ENCODE results near the gene SH3PXD2A. TPM values are rescaled to one million over a fixed set of nuclear protein-coding genes. Genes with fewer than 3 reads are reported as not detected.
"Not testable (repeated sequence)": the region's sequence is repeated elsewhere in the genome, so short reads cannot be mapped to it uniquely, and the experiment has no call there.

SH3PXD2A gene
- total and polyA plus RNA-seq, 9 donors: 33.2 to 95.0 (median 73.9) TPM

- peaks cover 38% of the 10 kb centered on the region for H3K36me3 ChIP-seq (ENCODE audit: control insufficient read depth, insufficient read depth, low read length)
- 38% methylated on average over 10 of the region's 11 CpGs for whole genome bisulfite sequencing (ENCODE audit: insufficient coverage)
- H3K4me1 ChIP-seq (ENCODE audit: control insufficient read depth, insufficient read depth, low read length): peaks cover 66% of the 10 kb centered on the region
- no peaks in the 10 kb centered on the region for H3K27me3 ChIP-seq (ENCODE audit: control insufficient read depth, insufficient read depth, low read length)
- H3K27ac ChIP-seq (ENCODE audit: low read length): peak overlapping the region; percentile 26
- no peaks in the 10 kb centered on the region for H3K9me3 ChIP-seq (replicated peaks; ENCODE audit: control insufficient read depth, low read depth, low read length)
- no peak overlapping the region for H3K4me3 ChIP-seq (ENCODE audit: low read length)
- peak; percentile 73 for DNase-seq
These were observed 214.8 kb downstream of the SH3PXD2A start for GRCh38 chr10:103640436-103641181.

GRCh38 chr10:103638948-103639347 lies 216.4 kb downstream of the SH3PXD2A start:
- H3K9me3 ChIP-seq (replicated peaks; ENCODE audit: control insufficient read depth, low read depth, low read length): no peaks in the 10 kb centered on the region
- H3K36me3 ChIP-seq (ENCODE audit: control insufficient read depth, insufficient read depth, low read length): peaks cover 32% of the 10 kb centered on the region
- no peak overlapping the region for H3K27ac ChIP-seq (ENCODE audit: low read length)
- DNase-seq: no peak
- H3K4me3 ChIP-seq (ENCODE audit: low read length): no peak overlapping the region
- peaks cover 55% of the 10 kb centered on the region for H3K4me1 ChIP-seq (ENCODE audit: control insufficient read depth, insufficient read depth, low read length)
- WGBS (ENCODE audit: insufficient coverage): 79% methylated on average over 8 of the region's 8 CpGs
- no peaks in the 10 kb centered on the region for H3K27me3 ChIP-seq (ENCODE audit: control insufficient read depth, insufficient read depth, low read length)

GRCh38 chr10:103637927-103638557 lies 217.3 kb downstream of the SH3PXD2A start:
- Histone ChIP-seq H3K4me1 (ENCODE audit: control insufficient read depth, insufficient read depth, low read length) (peaks cover 53% of the 10 kb centered on the region), H3K36me3 (ENCODE audit: control insufficient read depth, insufficient read depth, low read length) (peaks cover 33% of the 10 kb centered on the region), H3K27ac (ENCODE audit: low read length) (peak overlapping the region; percentile 88), H3K27me3 (ENCODE audit: control insufficient read depth, insufficient read depth, low read length) (no peaks in the 10 kb centered on the region), H3K4me3 (ENCODE audit: low read length) (no peak overlapping the region), H3K9me3 (replicated peaks; ENCODE audit: control insufficient read depth, low read depth, low read length) (no peaks in the 10 kb centered on the region)
- peak; percentile 90 for DNase-seq
- 24% methylated on average over 14 of the region's 19 CpGs for WGBS (ENCODE audit: insufficient coverage)

- Histone ChIP-seq H3K36me3 (ENCODE audit: control insufficient read depth, insufficient read depth, low read length) (peaks cover 26% of the 10 kb centered on the region), H3K27ac (ENCODE audit: low read length) (peak overlapping the region; percentile 88), H3K4me1 (ENCODE audit: control insufficient read depth, insufficient read depth, low read length) (peaks cover 53% of the 10 kb centered on the region), H3K4me3 (ENCODE audit: low read length) (no peak overlapping the region), H3K27me3 (ENCODE audit: control insufficient read depth, insufficient read depth, low read length) (no peaks in the 10 kb centered on the region), H3K9me3 (replicated peaks; ENCODE audit: control insufficient read depth, low read depth, low read length) (no peaks in the 10 kb centered on the region)
- peak; percentile 58 for DNase-seq
- 45% methylated on average over 10 of the region's 10 CpGs for WGBS (ENCODE audit: insufficient coverage)
These were observed 218.4 kb downstream of the SH3PXD2A start for GRCh38 chr10:103637011-103637410.

- peak overlapping the region; percentile 88 for H3K27ac ChIP-seq (ENCODE audit: low read length)
- peak; percentile 38 for DNase-seq
- H3K4me1 ChIP-seq (ENCODE audit: control insufficient read depth, insufficient read depth, low read length): peaks cover 50% of the 10 kb centered on the region
- H3K9me3 ChIP-seq (replicated peaks; ENCODE audit: control insufficient read depth, low read depth, low read length): no peaks in the 10 kb centered on the region
- H3K4me3 ChIP-seq (ENCODE audit: low read length): no peak overlapping the region
- H3K27me3 ChIP-seq (ENCODE audit: control insufficient read depth, insufficient read depth, low read length): no peaks in the 10 kb centered on the region
- peaks cover 26% of the 10 kb centered on the region for H3K36me3 ChIP-seq (ENCODE audit: control insufficient read depth, insufficient read depth, low read length)
- WGBS (ENCODE audit: insufficient coverage): 70% methylated on average over 2 of the region's 5 CpGs
These were observed 218.9 kb downstream of the SH3PXD2A start for GRCh38 chr10:103636492-103636891.

GRCh38 chr10:103635580-103635979 lies 219.8 kb downstream of the SH3PXD2A start:
- WGBS (ENCODE audit: insufficient coverage): 43% methylated on average over 4 of the region's 5 CpGs
- no peak for DNase-seq
- Histone ChIP-seq H3K4me1 (ENCODE audit: control insufficient read depth, insufficient read depth, low read length) (peaks cover 42% of the 10 kb centered on the region), H3K27me3 (ENCODE audit: control insufficient read depth, insufficient read depth, low read length) (no peaks in the 10 kb centered on the region), H3K4me3 (ENCODE audit: low read length) (no peak overlapping the region), H3K9me3 (replicated peaks; ENCODE audit: control insufficient read depth, low read depth, low read length) (no peaks in the 10 kb centered on the region), H3K36me3 (ENCODE audit: control insufficient read depth, insufficient read depth, low read length) (peaks cover 30% of the 10 kb centered on the region), H3K27ac (ENCODE audit: low read length) (no peak overlapping the region)

DNA sequence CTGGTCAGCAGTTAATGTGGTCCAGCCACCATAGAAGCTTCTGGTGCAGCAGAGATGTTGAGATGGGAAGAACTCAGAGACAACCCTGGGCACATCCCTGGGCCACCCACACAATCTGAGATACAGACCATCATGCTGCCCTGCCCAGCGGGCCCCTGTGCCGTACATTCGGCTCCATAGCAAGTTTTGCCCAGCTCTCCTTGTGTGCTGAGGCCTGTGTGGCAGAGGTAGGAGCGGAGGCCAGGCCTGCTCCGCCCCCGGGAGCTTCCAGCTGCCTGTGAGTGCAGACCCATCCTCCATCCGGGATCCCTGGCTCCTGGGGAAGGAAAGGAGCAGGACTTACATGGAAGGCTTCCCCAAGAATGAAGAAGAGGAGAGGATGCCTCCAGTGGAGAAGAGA lies 221.5 kb downstream of the SH3PXD2A start:
- Histone ChIP-seq H3K27ac (ENCODE audit: low read length) (no peak overlapping the region), H3K4me1 (ENCODE audit: control insufficient read depth, insufficient read depth, low read length) (peaks cover 43% of the 10 kb centered on the region), H3K27me3 (ENCODE audit: control insufficient read depth, insufficient read depth, low read length) (no peaks in the 10 kb centered on the region), H3K4me3 (ENCODE audit: low read length) (no peak overlapping the region), H3K9me3 (replicated peaks; ENCODE audit: control insufficient read depth, low read depth, low read length) (no peaks in the 10 kb centered on the region), H3K36me3 (ENCODE audit: control insufficient read depth, insufficient read depth, low read length) (peaks cover 41% of the 10 kb centered on the region)
- no peak for DNase-seq
- WGBS (ENCODE audit: insufficient coverage): 80% methylated on average over 7 of the region's 7 CpGs

DNA sequence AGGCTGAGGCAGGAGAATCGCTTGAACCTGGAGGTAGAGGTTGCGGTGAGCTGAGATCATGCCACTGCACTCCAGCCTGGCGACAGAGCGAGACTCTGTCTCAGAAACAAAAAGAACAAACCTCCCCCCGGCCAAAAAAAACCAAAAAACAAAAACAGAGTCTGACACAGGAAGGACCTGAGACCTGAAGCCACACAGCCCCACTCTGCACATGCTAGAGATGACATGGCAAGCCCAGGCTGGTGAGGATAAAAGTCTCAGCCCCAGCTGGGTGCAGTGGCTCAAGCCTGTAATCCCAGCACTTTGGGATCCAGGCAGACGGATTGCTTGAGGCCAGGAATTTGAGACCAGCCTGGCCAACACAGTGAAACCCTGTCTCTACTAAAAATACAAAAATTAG lies 222.5 kb downstream of the SH3PXD2A start:
- 40% methylated on average over 1 of the region's 6 CpGs for WGBS (ENCODE audit: insufficient coverage)
- not testable (repeated sequence) for H3K27ac ChIP-seq (ENCODE audit: low read length); H3K9me3 ChIP-seq (replicated peaks; ENCODE audit: control insufficient read depth, low read depth, low read length); DNase-seq; H3K4me3 ChIP-seq (ENCODE audit: low read length); H3K27me3 ChIP-seq (ENCODE audit: control insufficient read depth, insufficient read depth, low read length)
- Histone ChIP-seq H3K36me3 (ENCODE audit: control insufficient read depth, insufficient read depth, low read length) (peaks cover 49% of the 10 kb centered on the region), H3K4me1 (ENCODE audit: control insufficient read depth, insufficient read depth, low read length) (peaks cover 33% of the 10 kb centered on the region)

GRCh38 chr10:103632247-103632642 lies 223.1 kb downstream of the SH3PXD2A start:
- Histone ChIP-seq H3K9me3 (replicated peaks; ENCODE audit: control insufficient read depth, low read depth, low read length) (no peaks in the 10 kb centered on the region), H3K36me3 (ENCODE audit: control insufficient read depth, insufficient read depth, low read length) (peaks cover 56% of the 10 kb centered on the region), H3K27me3 (ENCODE audit: control insufficient read depth, insufficient read depth, low read length) (no peaks in the 10 kb centered on the region), H3K4me1 (ENCODE audit: control insufficient read depth, insufficient read depth, low read length) (peaks cover 27% of the 10 kb centered on the region), H3K4me3 (ENCODE audit: low read length) (no peak overlapping the region), H3K27ac (ENCODE audit: low read length) (no peak overlapping the region)
- WGBS (ENCODE audit: insufficient coverage): 74% methylated on average over 7 of the region's 7 CpGs
- DNase-seq: no peak

GRCh38 chr10:103630156-103630555 lies 225.2 kb downstream of the SH3PXD2A start:
- Histone ChIP-seq H3K9me3 (replicated peaks; ENCODE audit: control insufficient read depth, low read depth, low read length) (no peaks in the 10 kb centered on the region), H3K4me3 (ENCODE audit: low read length) (no peak overlapping the region), H3K27me3 (ENCODE audit: control insufficient read depth, insufficient read depth, low read length) (no peaks in the 10 kb centered on the region), H3K36me3 (ENCODE audit: control insufficient read depth, insufficient read depth, low read length) (peaks cover 65% of the 10 kb centered on the region), H3K4me1 (ENCODE audit: control insufficient read depth, insufficient read depth, low read length) (peaks cover 9% of the 10 kb centered on the region), H3K27ac (ENCODE audit: low read length) (no peak overlapping the region)
- no CpG with 5 or more reads among the region's 1 CpG for WGBS (ENCODE audit: insufficient coverage)
- DNase-seq: no peak

Measured in muscle of leg (tissue), 11 donors.